ENCODE data around the gene CSNK1A1L.

Gene CSNK1A1L

DNA sequence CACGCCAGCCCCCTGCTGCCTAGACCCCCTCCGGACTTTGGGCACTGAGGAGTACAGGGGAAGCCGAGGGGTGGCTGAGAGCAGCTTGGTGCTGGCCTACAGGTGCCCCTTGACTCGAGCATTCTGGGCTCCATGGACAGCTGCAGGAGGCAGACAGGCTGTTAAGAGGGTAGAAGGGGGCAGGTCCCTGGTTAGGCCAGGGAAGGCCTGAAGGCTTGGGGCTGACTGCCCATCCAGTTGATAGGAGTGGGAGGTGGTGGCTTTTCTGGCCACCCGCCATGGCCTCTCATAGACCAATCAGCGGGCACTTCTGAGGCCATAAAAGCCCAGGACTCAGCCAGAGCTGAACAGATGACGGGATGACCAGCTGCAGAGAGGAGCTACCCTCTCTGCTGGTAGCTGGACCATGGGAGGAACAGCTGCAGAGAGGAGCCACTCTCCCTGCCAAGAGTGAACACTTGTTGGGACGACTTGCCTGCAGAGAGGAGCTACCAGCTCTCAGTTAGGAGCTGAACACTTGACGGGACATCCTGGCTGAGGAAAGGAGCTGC lies 35.2 kb downstream of the CSNK1A1L start:
- TF ChIP-seq, protein P1, sequence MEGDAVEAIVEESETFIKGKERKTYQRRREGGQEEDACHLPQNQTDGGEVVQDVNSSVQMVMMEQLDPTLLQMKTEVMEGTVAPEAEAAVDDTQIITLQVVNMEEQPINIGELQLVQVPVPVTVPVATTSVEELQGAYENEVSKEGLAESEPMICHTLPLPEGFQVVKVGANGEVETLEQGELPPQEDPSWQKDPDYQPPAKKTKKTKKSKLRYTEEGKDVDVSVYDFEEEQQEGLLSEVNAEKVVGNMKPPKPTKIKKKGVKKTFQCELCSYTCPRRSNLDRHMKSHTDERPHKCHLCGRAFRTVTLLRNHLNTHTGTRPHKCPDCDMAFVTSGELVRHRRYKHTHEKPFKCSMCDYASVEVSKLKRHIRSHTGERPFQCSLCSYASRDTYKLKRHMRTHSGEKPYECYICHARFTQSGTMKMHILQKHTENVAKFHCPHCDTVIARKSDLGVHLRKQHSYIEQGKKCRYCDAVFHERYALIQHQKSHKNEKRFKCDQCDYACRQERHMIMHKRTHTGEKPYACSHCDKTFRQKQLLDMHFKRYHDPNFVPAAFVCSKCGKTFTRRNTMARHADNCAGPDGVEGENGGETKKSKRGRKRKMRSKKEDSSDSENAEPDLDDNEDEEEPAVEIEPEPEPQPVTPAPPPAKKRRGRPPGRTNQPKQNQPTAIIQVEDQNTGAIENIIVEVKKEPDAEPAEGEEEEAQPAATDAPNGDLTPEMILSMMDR (IDR thresholded peaks at IDR 0.05; ENCODE audit: insufficient read depth, low read length, poor library complexity, severe bottlenecking) = no peak
- H3K36me3 ChIP-seq (ENCODE audit: control insufficient read depth, insufficient read depth, low read length) = no peaks in the 10 kb centered on the region
- H3K4me3 ChIP-seq (replicated peaks; ENCODE audit: low read depth, low read length) = no peak overlapping the region
- DNase-seq (ENCODE audit: extremely low read depth, insufficient read length) = no peak
- no peaks in the 10 kb centered on the region for H3K27me3 ChIP-seq (replicated peaks; ENCODE audit: control insufficient read depth, insufficient read depth, low read length)

DNA sequence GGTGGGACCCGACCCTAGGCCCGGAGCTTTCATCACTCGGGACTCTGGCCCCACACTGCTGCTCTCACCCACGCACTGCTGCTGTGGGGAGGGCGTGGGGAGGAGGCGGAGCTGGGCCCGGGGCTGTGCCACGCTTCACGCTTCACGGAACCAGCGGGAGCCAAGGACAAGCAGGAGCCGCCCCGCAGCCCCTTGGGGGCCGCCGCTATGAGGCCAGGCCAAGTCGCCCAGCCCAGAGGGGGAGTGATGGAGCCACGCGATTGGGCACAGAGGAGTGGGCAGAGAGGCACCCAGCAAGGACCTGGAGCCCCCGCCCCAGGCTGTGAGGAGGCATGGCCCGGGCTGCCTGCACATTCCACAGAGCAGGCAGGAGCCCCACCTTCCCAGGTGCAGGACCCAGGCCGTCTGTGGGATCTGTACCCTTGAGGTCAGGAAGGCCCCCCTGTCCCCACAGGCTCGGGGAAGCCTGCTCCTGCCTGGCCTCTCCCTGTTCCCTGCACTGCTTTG lies 35.8 kb downstream of the CSNK1A1L start:
- Histone ChIP-seq H3K4me3 (replicated peaks; ENCODE audit: low read depth, low read length) (no peak overlapping the region), H3K36me3 (ENCODE audit: control insufficient read depth, insufficient read depth, low read length) (no peaks in the 10 kb centered on the region), H3K27me3 (replicated peaks; ENCODE audit: control insufficient read depth, insufficient read depth, low read length) (no peaks in the 10 kb centered on the region)
- DNase-seq (ENCODE audit: extremely low read depth, insufficient read length) = no peak
- TF ChIP-seq, protein P1 (IDR thresholded peaks at IDR 0.05; ENCODE audit: insufficient read depth, low read length, poor library complexity, severe bottlenecking) = no peak

DNA sequence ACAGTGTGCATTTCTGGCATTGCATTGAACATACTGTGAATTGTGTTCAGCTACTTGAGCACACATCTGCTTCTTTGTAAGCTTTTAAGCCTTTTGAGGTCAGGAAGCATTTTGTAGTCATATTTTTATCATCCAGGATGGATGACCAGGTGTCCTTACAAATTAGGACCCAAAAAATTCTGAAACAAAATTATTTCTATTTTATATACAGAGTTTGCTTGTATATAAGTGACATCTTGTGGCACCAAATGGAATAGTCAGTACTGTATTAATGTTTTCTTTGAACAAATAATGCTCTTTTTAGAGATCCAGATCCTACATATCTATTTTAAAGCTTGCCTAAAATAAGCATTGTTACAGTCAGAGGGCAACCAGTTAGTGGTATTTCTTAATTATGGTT lies 36.5 kb downstream of the CSNK1A1L start:
- TF ChIP-seq, protein P1 (IDR thresholded peaks at IDR 0.05; ENCODE audit: insufficient read depth, low read length, poor library complexity, severe bottlenecking) = peak; percentile 1

DNA sequence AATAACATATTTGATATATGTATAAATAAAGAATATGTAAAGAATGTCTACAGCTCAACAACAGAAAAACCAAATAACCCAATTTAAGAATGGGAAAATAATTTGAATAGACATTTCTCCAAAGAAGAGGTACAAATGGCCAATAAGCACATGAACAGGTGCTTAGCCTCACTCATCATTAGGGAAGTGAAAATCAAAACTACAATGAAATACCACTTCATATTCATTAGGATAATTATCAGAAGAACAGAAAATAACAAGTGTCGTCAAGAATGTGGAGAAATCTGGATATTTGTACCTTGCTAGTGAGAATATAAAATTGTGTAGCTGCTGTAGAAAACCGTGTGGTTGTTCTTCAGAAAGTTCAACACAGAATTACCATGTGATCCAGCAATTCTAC lies 37.6 kb downstream of the CSNK1A1L start:
- no peak for DNase-seq (ENCODE audit: extremely low read depth, insufficient read length)
- TF ChIP-seq, protein P1 (IDR thresholded peaks at IDR 0.05; ENCODE audit: insufficient read depth, low read length, poor library complexity, severe bottlenecking) = no peak
- no peaks in the 10 kb centered on the region for H3K36me3 ChIP-seq (ENCODE audit: control insufficient read depth, insufficient read depth, low read length)
- H3K27me3 ChIP-seq (replicated peaks; ENCODE audit: control insufficient read depth, insufficient read depth, low read length) = no peaks in the 10 kb centered on the region
- no peak overlapping the region for H3K4me3 ChIP-seq (replicated peaks; ENCODE audit: low read depth, low read length)

More for the DNA sequence above, 36.5 kb downstream of the CSNK1A1L start:
- no peak for DNase-seq (ENCODE audit: extremely low read depth, insufficient read length)
- no peak overlapping the region for H3K4me3 ChIP-seq (replicated peaks; ENCODE audit: low read depth, low read length)
- H3K36me3 ChIP-seq (ENCODE audit: control insufficient read depth, insufficient read depth, low read length) = no peaks in the 10 kb centered on the region
- H3K27me3 ChIP-seq (replicated peaks; ENCODE audit: control insufficient read depth, insufficient read depth, low read length) = no peaks in the 10 kb centered on the region

DNA sequence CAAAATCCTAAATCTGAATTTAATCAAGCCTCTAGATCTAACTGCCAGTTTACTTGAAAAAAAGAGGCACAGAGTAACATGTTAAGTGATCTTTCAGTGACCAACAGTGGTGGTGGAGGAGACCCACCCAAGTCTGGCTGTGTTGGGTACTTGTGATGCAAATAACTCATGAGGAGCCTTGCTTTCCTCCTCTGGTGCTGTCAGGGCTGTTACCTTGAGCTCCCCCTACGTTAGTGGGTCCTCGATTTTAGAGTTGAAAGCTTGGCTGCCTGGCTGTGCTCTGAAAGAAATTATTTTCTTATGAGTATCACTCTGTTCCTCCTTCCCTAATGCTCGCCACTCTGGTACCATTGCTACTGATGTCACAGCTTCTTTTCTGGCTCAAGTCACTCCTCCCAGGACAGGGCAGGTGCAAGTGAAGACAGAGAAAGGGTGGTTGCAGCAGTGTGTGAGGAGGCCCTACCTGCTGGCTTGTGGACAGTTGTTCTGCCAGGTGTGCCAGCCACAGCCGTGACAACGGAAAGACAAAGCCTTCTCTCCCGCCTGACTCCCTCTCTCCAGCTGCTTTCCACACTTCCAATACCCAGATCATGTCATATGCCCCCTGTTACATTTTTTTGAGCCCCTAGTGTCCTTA lies 39.5 kb downstream of the CSNK1A1L start:
- no peak overlapping the region for H3K4me3 ChIP-seq (replicated peaks; ENCODE audit: low read depth, low read length)
- DNase-seq (ENCODE audit: extremely low read depth, insufficient read length) = no peak
- no peaks in the 10 kb centered on the region for H3K36me3 ChIP-seq (ENCODE audit: control insufficient read depth, insufficient read depth, low read length)
- TF ChIP-seq, protein P1 (IDR thresholded peaks at IDR 0.05; ENCODE audit: insufficient read depth, low read length, poor library complexity, severe bottlenecking) = no peak
- no peaks in the 10 kb centered on the region for H3K27me3 ChIP-seq (replicated peaks; ENCODE audit: control insufficient read depth, insufficient read depth, low read length)
